ENCODE data around the gene MYLK.

- TF ChIP-seq POLR2AphosphoS5 (IDR thresholded peaks at IDR 0.05; ENCODE audit: low read depth, low read length), result no peak
- no peak for TF ChIP-seq REST (IDR thresholded peaks at IDR 0.05; ENCODE audit: insufficient read depth in 1 of 2, low read depth in 2 of 2, low read length in 2 of 2)
Measured at GRCh38 chr3:123576122-123576521, 308.0 kb downstream of the MYLK start.

Measured in PFSK-1 (cell line).